K562 treated with DMSO at 1 percent for 12 hours (cell line): Measurements from ENCODE around the gene CDHR4. TPM values are rescaled to one million over a fixed set of nuclear protein-coding genes. Genes with fewer than 3 reads are reported as not detected.

Experiments
- total RNA-seq: library from RNA; unstranded; fragments of 300-600 nt; gene quantifications from 2 replicates; pipeline ENCODE4 v1.2.3, GENCODE V29; 2022; ENCODE audit not compliant: insufficient read depth

Gene CDHR4
- not detected in 2 replicates for total RNA-seq

GRCh38 chr3:49799761-49800160, at the start of gene CDHR4:
Gene CDHR4 (minus strand): TSS chr3:49799873. CDS start chr3:49799812, 61 bp downstream.

GRCh38 chr3:49813497-49814174, 14.0 kb upstream of the CDHR4 start, which contains the start of gene UBA7:
Gene UBA7 (minus strand): TSS chr3:49813953. CDS start chr3:49813787, 166 bp downstream.

GRCh38 chr3:49802719-49803464, 3.2 kb upstream of the CDHR4 start, which contains the start of gene INKA1:
Gene INKA1 (plus strand): TSS chr3:49803261. CDS start chr3:49803393, 132 bp downstream.

GRCh38 chr3:49786357-49787181, 13.1 kb downstream of the CDHR4 start, which contains the start of gene IP6K1:
Gene IP6K1 (minus strand): TSS chr3:49786542. CDS start chr3:49748040, 38,502 bp downstream.

Other genes starting within 250 kb of the CDHR4 start
- gene BSN, start 245.4 kb downstream of the CDHR4 start, total RNA-seq = 0.07 and 0.17 TPM in 2 replicates
- gene APEH, start 125.5 kb downstream of the CDHR4 start, total RNA-seq = 96.5 and 122 TPM in 2 replicates
- 0.57 and 2.5 TPM in 2 replicates for gene MST1, start 110.4 kb downstream of the CDHR4 start, total RNA-seq
- 24.4 and 32.7 TPM in 2 replicates for gene RNF123, start 110.3 kb downstream of the CDHR4 start, total RNA-seq
- 2.6 and 6.2 TPM in 2 replicates for gene AMIGO3, start 80.2 kb downstream of the CDHR4 start, total RNA-seq
- 10.2 and 15.5 TPM in 2 replicates for gene GMPPB, start 75.9 kb downstream of the CDHR4 start, total RNA-seq
- 22.7 and 36.2 TPM in 2 replicates for gene IP6K1, start 13.3 kb downstream of the CDHR4 start, total RNA-seq
- gene INKA1, start 3.4 kb upstream of the CDHR4 start, total RNA-seq = 1.7 and 3.5 TPM in 2 replicates
- 13.2 and 13.4 TPM in 2 replicates for gene UBA7, start 14.1 kb upstream of the CDHR4 start, total RNA-seq
- gene TRAIP, start 56.7 kb upstream of the CDHR4 start, total RNA-seq = 16.7 and 24.1 TPM in 2 replicates
- gene CAMKV, start 70.0 kb upstream of the CDHR4 start, total RNA-seq = not detected in 2 replicates
- 1.7 and 7.2 TPM in 2 replicates for gene MST1R, start 104.0 kb upstream of the CDHR4 start, total RNA-seq
- 11.1 and 13.7 TPM in 2 replicates for gene MON1A, start 129.9 kb upstream of the CDHR4 start, total RNA-seq
- 23.7 and 45.8 TPM in 2 replicates for gene RBM6, start 140.3 kb upstream of the CDHR4 start, total RNA-seq